AG09309 (cell line): ENCODE measurements around the gene NR2F2.

Source experiments
- DNase-seq: peaks from one replicate; pipeline ENCODE4 v3.0.0-alpha.2; 2010; ENCODE audit warnings: low read depth
- H3K4me3 ChIP-seq: 2 replicates; pipeline ENCODE4 v1.5.1; 2011; ENCODE audit warnings: mild to moderate bottlenecking, low read depth, low read length, moderate library complexity; ENCODE audit not compliant: control insufficient read depth
- TF ChIP-seq, protein P1 (sequence below): IDR thresholded peaks from 2 replicates; pipeline ENCODE4 v1.5.1; 2011; ENCODE audit warnings: mild to moderate bottlenecking, low read depth, low read length, inconsistent platforms; ENCODE audit not compliant: insufficient read depth, control insufficient read depth; ENCODE audit errors: missing control alignments

The NR2F2 gene

GRCh38 chr15:96345560-96346399, 15.3 kb downstream of the NR2F2 start:
- TF ChIP-seq, protein P1, sequence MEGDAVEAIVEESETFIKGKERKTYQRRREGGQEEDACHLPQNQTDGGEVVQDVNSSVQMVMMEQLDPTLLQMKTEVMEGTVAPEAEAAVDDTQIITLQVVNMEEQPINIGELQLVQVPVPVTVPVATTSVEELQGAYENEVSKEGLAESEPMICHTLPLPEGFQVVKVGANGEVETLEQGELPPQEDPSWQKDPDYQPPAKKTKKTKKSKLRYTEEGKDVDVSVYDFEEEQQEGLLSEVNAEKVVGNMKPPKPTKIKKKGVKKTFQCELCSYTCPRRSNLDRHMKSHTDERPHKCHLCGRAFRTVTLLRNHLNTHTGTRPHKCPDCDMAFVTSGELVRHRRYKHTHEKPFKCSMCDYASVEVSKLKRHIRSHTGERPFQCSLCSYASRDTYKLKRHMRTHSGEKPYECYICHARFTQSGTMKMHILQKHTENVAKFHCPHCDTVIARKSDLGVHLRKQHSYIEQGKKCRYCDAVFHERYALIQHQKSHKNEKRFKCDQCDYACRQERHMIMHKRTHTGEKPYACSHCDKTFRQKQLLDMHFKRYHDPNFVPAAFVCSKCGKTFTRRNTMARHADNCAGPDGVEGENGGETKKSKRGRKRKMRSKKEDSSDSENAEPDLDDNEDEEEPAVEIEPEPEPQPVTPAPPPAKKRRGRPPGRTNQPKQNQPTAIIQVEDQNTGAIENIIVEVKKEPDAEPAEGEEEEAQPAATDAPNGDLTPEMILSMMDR: peak; percentile 60
- H3K4me3 ChIP-seq: peak overlapping the region; percentile 37
- no peak for DNase-seq

DNA sequence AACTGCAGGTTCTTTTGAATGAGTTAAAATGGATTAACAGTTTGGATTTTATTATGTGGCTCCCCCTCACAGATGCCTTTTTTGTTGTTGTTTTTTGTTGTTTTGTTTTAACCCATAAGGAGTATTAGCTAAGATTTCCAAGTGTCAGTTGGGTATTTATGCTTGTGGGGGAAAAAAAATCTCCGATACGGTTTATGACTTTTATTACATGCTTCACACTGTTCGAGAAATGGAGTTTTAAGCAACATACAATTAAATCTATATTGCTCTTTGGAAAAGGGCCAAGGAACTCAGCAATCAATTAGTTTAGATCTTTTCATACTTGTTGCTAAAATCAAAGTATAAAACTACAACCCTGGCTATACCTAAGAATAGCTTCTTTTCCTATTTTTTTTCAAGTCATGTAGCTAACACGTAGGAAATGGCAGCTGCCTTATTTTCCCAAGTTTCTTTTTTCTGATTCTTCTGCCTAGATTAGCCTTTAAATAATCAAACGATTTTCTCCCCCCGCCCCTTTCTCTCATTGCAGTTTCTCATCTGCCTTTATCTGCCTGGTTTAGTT, 16.0 kb downstream of the NR2F2 start:
- no peak for DNase-seq
- no peak overlapping the region for H3K4me3 ChIP-seq
- TF ChIP-seq, protein P1: no peak

- H3K4me3 ChIP-seq: no peak overlapping the region
- no peak for DNase-seq
These were observed 16.9 kb downstream of the NR2F2 start for GRCh38 chr15:96347181-96348111.

DNA sequence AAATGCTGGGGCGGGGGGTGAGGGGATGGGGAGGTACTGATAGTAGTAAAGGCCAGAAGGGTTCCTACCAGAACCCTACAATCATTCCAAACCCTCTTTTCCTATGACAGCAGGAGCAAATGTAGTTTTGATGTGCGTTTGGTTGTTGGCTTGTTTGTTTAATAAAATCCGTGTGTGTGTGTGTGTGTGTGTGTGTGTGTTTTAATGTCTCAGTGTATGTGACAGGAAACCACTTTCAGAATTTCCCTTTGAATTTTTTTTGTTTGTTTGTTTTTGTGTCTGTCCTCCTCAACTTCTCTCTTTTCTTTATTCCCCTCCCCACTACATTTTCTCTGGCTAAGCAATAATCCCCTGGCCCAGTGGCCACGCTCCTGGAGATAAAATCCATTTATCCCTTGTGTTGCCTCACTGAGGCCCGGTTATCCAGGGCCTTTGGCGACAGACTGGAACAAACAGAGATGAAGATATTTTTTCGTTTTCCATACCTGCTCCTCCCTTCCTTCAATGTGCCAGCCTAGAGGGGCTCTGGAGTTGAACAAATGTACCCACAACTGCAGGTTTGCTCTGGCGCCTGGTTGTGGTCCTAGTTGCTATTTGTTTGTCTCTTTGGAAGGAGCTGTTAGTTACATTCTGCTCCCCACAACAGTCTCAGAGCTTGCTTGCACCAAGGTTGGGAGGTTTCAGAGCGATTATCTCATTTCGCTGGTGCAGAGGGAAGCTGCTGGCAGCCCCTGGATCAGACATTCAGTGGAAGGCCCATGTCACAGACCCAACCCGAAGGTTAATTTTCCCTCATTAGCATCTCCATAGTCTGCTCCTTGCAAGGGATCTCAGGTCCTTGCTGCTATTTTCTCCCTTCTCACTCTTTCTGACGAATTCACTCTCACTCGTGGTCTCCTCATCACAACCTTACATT, 17.9 kb downstream of the NR2F2 start:
- DNase-seq: no peak
- H3K4me3 ChIP-seq: no peak overlapping the region
- TF ChIP-seq, protein P1: no peak

More at GRCh38 chr15:96347181-96348111, 16.9 kb downstream of the NR2F2 start:
- TF ChIP-seq, protein P1: no peak

DNA sequence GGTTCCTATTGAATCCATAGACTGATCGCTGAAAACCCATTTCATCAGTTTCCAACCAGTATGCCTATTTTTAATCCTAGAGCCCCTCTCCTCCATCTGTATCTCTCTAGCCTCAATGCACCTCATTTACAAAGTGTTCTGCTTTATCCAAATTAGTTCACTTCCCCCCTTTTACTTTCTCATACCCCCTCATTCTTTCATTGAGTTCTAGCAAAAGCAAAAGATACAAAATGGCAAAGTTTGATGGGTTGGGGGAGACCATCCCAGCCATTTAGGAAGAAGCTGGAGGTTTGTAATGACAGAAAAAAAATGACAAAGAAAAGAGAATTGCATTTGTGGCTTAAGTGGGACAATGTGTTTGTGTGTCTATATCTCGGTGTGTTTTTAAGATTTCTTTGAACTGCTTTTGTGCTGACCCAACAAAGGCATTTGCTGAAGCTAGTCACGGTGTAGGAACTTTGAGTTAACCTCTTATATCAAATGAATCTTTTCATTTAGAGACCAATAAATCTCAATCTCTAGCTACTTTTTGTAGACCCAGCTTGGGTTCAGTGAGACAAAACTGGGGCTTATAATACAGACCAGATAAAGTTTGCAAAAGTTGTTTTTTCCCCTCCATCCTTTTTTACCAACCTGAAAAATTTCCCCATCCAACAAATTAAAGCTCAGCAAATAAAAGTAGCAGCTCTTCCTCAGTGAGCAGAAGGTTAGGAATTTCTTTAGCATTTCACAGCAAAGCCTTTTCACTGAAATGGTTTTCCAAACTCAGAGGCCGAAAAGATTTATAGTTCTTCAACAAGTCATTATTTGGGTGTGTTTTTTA, 18.7 kb downstream of the NR2F2 start:
- H3K4me3 ChIP-seq: no peak overlapping the region
- TF ChIP-seq, protein P1: no peak
- no peak for DNase-seq
